Measurements from ENCODE around the gene LSM2.
"Not testable (repeated sequence)": the region's sequence is repeated elsewhere in the genome, so short reads cannot be mapped to it uniquely, and the experiment has no call there.

- TF ChIP-seq CTCF, POLR2A (IDR thresholded peaks at IDR 0.05): not testable (repeated sequence)
Observed at GRCh38 chr6:31823592-31824196, 16.9 kb upstream of the LSM2 start.
